Measurements from ENCODE around the gene PTAFR.

Gene PTAFR

GRCh38 chr1:28194326-28195035, 18.0 kb upstream of the PTAFR start:
- CTCF ChIA-PET, result interaction anchor here (0.7 to 4.0 kb wide), 3 partner anchors 9 to 103 kb away, joined by 3 to 16 read pairs (median 5); no protein-coding TSS in a partner anchor
- POLR2A ChIA-PET, result no interaction called here
- no peak for TF ChIP-seq CTCF (IDR thresholded peaks at IDR 0.05; ENCODE audit: insufficient read depth, low read length, missing control alignments)
- H3K4me3 ChIP-seq (ENCODE audit: low read depth, low read length), result no peak overlapping the region
- no peak for DNase-seq (ENCODE audit: low read depth, low spot score)

GRCh38 chr1:28193701-28194161, 17.2 kb upstream of the PTAFR start:
- ChIA-PET POLR2A (no interaction called here), CTCF (interaction anchor here (0.9 kb wide), 1 partner anchor 102 kb away, joined by 3 read pairs; no protein-coding TSS in a partner anchor)
- no peak overlapping the region for H3K4me3 ChIP-seq (ENCODE audit: low read depth, low read length)
- no peak for DNase-seq (ENCODE audit: low read depth, low spot score)
- TF ChIP-seq CTCF (IDR thresholded peaks at IDR 0.05; ENCODE audit: insufficient read depth, low read length, missing control alignments), result no peak

DNA sequence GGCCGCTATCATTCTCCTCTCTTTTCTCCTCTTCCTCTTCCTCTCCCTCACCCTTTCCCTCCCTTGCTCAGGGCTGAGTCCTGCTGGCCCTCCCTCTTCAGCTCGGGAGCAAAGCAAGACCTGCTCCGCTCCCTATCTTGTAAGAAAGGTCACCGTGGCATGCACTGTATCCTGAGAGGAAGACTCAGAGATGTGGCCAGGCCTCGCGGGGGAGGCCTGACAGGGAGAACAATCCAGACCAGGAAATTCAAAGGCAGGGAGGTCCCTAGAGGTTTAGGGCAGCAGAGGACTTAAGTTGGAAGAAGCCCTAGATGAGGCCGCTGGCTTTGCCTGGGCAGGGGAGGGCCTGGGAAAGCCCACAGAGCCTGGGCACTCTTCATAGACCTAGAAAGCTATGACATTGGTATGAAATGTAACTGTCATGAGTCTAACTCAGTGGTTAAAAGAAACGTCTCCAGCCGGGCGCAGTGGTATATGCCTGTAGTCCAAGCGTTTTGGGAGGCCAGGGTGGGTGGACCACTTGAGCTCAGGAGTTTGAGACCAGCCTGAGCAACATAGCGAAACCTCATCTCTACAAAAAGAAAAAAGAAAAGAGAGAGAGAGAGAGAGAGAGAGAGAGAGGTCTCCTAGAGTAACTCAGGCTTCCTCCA, 14.6 kb upstream of the PTAFR start:
- H3K4me3 ChIP-seq (ENCODE audit: low read depth, low read length), result no peak overlapping the region
- POLR2A ChIA-PET, result no interaction called here
- TF ChIP-seq CTCF (IDR thresholded peaks at IDR 0.05; ENCODE audit: insufficient read depth, low read length, missing control alignments), result no peak
- DNase-seq (ENCODE audit: low read depth, low spot score), result no peak
- CTCF ChIA-PET, result interaction anchor here (1.4 kb wide), 1 partner anchor 100 kb away, joined by 4 read pairs; no protein-coding TSS in a partner anchor

GRCh38 chr1:28190337-28190979, 14.0 kb upstream of the PTAFR start:
- no peak for DNase-seq (ENCODE audit: low read depth, low spot score)
- ChIA-PET CTCF (interaction anchor here (1.4 kb wide), 1 partner anchor 99 kb away, joined by 4 read pairs; no protein-coding TSS in a partner anchor), POLR2A (no interaction called here)
- TF ChIP-seq CTCF (IDR thresholded peaks at IDR 0.05; ENCODE audit: insufficient read depth, low read length, missing control alignments), result no peak
- no peak overlapping the region for H3K4me3 ChIP-seq (ENCODE audit: low read depth, low read length)

- no peak for DNase-seq (ENCODE audit: low read depth, low spot score)
- POLR2A ChIA-PET, result no interaction called here
- no peak for TF ChIP-seq CTCF (IDR thresholded peaks at IDR 0.05; ENCODE audit: insufficient read depth, low read length, missing control alignments)
- H3K4me3 ChIP-seq (ENCODE audit: low read depth, low read length), result no peak overlapping the region
- CTCF ChIA-PET, result interaction anchor here (1.3 kb wide), 1 partner anchor 23 kb away, joined by 4 read pairs; no protein-coding TSS in a partner anchor
These were observed 8.6 kb upstream of the PTAFR start for GRCh38 chr1:28185071-28185470.

Measured in AG04449 (cell line).